Panc1 (cell line): Measurements from ENCODE around the gene CNTN1.

Experiments used
- POLR2AphosphoS5 ChIP-seq: IDR thresholded peaks from 2 replicates; pipeline ENCODE4 v1.6.1; 2012; ENCODE audit warnings: mild to moderate bottlenecking, low read depth, low read length, moderate library complexity
- SIN3A ChIP-seq: IDR thresholded peaks from 2 replicates; pipeline ENCODE4 v1.6.1; 2012; ENCODE audit warnings: low read depth, mild to moderate bottlenecking, low read length, moderate library complexity, borderline replicate concordance; ENCODE audit not compliant: insufficient read depth
- TCF7L2 ChIP-seq: IDR thresholded peaks from 2 replicates; pipeline ENCODE4 v1.6.1; 2011; ENCODE audit warnings: mild to moderate bottlenecking, low read depth, low read length, inconsistent platforms
- TF ChIP-seq, protein P1 (sequence below): fragments of 450-650 bp; IDR thresholded peaks from 2 replicates; pipeline ENCODE4 v1.5.1; 2017; ENCODE audit warnings: mild to moderate bottlenecking
- TF ChIP-seq, protein P2 (sequence below), 2 experiments: IDR thresholded peaks; 2 replicates each; pipeline ENCODE4 v1.6.1; 2011 to 2012; ENCODE audit warnings: low read depth in 2 of 2, control low read depth in 1 of 2, low read length in 1 of 2, mild to moderate bottlenecking in 1 of 2, moderate library complexity in 1 of 2; ENCODE audit not compliant: insufficient read depth in 1 of 2

DNA sequence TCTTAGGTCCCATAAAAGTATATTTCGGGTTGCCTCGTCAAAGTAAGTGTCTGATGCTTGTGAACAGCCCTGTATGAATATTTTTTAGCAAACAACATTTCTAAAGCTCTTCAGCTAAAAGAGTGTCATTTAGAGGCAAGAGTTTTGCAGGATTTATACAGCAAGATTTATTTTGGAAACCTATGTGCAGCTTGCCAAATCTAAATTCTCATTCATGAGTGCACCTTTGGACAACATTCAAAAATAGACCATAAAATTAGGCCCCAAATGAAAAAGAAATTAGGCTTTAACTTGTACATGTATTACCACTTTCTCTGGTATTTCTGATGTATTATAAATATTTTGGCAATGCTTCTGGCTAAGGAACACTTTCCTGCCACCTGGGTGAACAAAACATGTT is 271.5 kb downstream of the CNTN1 start:
- TF ChIP-seq, protein P1, sequence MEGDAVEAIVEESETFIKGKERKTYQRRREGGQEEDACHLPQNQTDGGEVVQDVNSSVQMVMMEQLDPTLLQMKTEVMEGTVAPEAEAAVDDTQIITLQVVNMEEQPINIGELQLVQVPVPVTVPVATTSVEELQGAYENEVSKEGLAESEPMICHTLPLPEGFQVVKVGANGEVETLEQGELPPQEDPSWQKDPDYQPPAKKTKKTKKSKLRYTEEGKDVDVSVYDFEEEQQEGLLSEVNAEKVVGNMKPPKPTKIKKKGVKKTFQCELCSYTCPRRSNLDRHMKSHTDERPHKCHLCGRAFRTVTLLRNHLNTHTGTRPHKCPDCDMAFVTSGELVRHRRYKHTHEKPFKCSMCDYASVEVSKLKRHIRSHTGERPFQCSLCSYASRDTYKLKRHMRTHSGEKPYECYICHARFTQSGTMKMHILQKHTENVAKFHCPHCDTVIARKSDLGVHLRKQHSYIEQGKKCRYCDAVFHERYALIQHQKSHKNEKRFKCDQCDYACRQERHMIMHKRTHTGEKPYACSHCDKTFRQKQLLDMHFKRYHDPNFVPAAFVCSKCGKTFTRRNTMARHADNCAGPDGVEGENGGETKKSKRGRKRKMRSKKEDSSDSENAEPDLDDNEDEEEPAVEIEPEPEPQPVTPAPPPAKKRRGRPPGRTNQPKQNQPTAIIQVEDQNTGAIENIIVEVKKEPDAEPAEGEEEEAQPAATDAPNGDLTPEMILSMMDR, result no peak
- TF ChIP-seq SIN3A (no peak), POLR2AphosphoS5 (no peak), TCF7L2 (no peak)
- TF ChIP-seq, protein P2, sequence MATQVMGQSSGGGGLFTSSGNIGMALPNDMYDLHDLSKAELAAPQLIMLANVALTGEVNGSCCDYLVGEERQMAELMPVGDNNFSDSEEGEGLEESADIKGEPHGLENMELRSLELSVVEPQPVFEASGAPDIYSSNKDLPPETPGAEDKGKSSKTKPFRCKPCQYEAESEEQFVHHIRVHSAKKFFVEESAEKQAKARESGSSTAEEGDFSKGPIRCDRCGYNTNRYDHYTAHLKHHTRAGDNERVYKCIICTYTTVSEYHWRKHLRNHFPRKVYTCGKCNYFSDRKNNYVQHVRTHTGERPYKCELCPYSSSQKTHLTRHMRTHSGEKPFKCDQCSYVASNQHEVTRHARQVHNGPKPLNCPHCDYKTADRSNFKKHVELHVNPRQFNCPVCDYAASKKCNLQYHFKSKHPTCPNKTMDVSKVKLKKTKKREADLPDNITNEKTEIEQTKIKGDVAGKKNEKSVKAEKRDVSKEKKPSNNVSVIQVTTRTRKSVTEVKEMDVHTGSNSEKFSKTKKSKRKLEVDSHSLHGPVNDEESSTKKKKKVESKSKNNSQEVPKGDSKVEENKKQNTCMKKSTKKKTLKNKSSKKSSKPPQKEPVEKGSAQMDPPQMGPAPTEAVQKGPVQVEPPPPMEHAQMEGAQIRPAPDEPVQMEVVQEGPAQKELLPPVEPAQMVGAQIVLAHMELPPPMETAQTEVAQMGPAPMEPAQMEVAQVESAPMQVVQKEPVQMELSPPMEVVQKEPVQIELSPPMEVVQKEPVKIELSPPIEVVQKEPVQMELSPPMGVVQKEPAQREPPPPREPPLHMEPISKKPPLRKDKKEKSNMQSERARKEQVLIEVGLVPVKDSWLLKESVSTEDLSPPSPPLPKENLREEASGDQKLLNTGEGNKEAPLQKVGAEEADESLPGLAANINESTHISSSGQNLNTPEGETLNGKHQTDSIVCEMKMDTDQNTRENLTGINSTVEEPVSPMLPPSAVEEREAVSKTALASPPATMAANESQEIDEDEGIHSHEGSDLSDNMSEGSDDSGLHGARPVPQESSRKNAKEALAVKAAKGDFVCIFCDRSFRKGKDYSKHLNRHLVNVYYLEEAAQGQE (IDR thresholded peaks at IDR 0.05; ENCODE audit: insufficient read depth in 1 of 2, low read depth in 2 of 2, low read length in 1 of 2), result no peak
